Measurements from ENCODE around the gene KANK4.

The KANK4 gene

DNA sequence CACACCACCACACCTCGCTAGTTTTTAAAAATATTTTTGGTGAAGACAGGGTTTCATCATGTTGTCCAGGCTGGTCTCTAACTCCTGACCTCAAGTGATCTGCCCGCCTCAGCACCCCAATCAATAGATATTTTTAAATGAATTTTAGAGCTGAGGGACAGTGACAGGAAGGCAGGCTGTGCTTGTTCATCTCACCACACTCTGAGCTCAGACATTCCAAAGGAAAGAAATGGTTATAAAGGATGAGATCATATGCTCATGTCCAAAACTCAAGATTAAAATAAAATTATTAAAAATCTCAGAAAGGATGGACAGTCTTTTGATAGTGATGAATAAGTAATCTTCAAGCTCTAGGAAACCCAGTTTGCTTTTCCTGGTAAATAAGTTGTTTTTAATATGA, 83.7 kb downstream of the KANK4 start:
- Histone ChIP-seq H4K20me1 (ENCODE audit: insufficient read depth, low read length, poor library complexity, severe bottlenecking) (no peaks in the 10 kb centered on the region), H3F3A (ENCODE audit: low read depth) (no peaks in the 10 kb centered on the region), H3K79me2 (ENCODE audit: insufficient read depth, low read length) (no peaks in the 10 kb centered on the region), H3K4me2 (ENCODE audit: low read depth, low read length, poor library complexity, severe bottlenecking) (no peak overlapping the region), H2AFZ (ENCODE audit: low read length) (no peak overlapping the region), H3K9me3 (ENCODE audit: insufficient read depth, low read depth, low read length) (no peaks in the 10 kb centered on the region), H3K4me1 (ENCODE audit: insufficient read depth, low read length, poor library complexity, severe bottlenecking) (no peaks in the 10 kb centered on the region), H3K4me3 (ENCODE audit: low read length, poor library complexity, severe bottlenecking) (no peak overlapping the region), H3K36me3 (ENCODE audit: insufficient read depth, low read length) (no peaks in the 10 kb centered on the region), H3K9me2 (replicated peaks; ENCODE audit: low read depth, low read length) (no peaks in the 10 kb centered on the region), H3K27me3 (ENCODE audit: insufficient read depth, low read length, poor library complexity, severe bottlenecking) (no peaks in the 10 kb centered on the region), H3K9ac (ENCODE audit: low read depth, low read length, poor library complexity, severe bottlenecking) (no peak overlapping the region)
- TF ChIP-seq CTCF (conservative IDR thresholded peaks at IDR 0.05; ENCODE audit: low read length), result no peak
- TF ChIP-seq EZH2phosphoT487 (IDR thresholded peaks at IDR 0.05; ENCODE audit: borderline replicate concordance), result no peak

DNA sequence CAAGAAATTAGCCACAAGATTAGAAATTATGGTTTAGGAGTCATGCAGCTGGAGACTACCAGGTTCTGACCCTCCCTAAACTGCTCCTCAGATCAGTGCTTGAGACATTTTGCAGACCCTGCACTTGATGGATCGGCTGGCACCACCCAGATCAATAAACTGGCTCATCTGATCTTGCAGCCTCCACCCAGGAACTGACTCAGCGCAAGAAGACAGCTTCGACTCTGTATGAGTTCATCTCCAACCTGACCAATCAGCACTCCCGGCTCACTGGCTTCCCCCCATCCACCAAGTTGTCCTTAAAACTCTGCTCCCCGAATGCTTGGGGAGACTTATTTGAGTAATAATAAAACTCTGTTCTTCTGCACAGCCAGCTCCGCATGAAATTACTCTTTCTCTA, 84.5 kb downstream of the KANK4 start:
- Histone ChIP-seq H4K20me1 (ENCODE audit: insufficient read depth, low read length, poor library complexity, severe bottlenecking) (no peaks in the 10 kb centered on the region), H3K79me2 (ENCODE audit: insufficient read depth, low read length) (no peaks in the 10 kb centered on the region), H3K27me3 (ENCODE audit: insufficient read depth, low read length, poor library complexity, severe bottlenecking) (no peaks in the 10 kb centered on the region), H3K9me3 (ENCODE audit: insufficient read depth, low read depth, low read length) (no peaks in the 10 kb centered on the region), H3K36me3 (ENCODE audit: insufficient read depth, low read length) (no peaks in the 10 kb centered on the region), H3K9ac (ENCODE audit: low read depth, low read length, poor library complexity, severe bottlenecking) (no peak overlapping the region), H3K4me3 (ENCODE audit: low read length, poor library complexity, severe bottlenecking) (no peak overlapping the region), H2AFZ (ENCODE audit: low read length) (no peak overlapping the region), H3F3A (ENCODE audit: low read depth) (no peaks in the 10 kb centered on the region), H3K9me2 (replicated peaks; ENCODE audit: low read depth, low read length) (no peaks in the 10 kb centered on the region), H3K4me1 (ENCODE audit: insufficient read depth, low read length, poor library complexity, severe bottlenecking) (no peaks in the 10 kb centered on the region), H3K4me2 (ENCODE audit: low read depth, low read length, poor library complexity, severe bottlenecking) (no peak overlapping the region)
- TF ChIP-seq CTCF (conservative IDR thresholded peaks at IDR 0.05; ENCODE audit: low read length), result no peak
- TF ChIP-seq EZH2phosphoT487 (IDR thresholded peaks at IDR 0.05; ENCODE audit: borderline replicate concordance), result no peak

DNA sequence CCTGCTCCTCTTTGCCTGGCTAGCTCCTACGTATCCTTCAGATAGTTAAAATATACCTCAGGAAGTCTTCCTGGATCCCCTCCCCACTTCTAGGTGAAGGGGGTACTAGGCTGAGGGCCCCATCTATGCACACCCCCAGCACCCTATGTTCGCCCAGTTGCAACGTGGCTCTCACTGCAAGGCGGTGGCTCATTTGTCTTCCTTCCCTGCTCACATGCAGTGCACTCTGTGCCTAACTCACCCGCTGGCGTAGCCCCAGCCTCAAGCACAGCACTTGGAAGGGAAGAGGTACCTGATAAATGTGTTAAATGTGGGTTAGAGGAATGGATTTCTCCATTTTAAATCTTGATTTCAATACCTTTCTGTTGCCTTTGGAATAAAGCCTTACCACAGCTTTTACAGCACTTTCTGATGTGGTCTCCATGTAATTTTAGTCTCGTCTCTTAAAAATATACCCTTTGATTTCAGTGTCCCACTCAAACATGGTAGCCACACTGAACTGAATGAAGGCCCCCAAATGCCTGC, 85.2 kb downstream of the KANK4 start:
- Histone ChIP-seq H3K4me1 (ENCODE audit: insufficient read depth, low read length, poor library complexity, severe bottlenecking) (no peaks in the 10 kb centered on the region), H4K20me1 (ENCODE audit: insufficient read depth, low read length, poor library complexity, severe bottlenecking) (no peaks in the 10 kb centered on the region), H3F3A (ENCODE audit: low read depth) (no peaks in the 10 kb centered on the region), H2AFZ (ENCODE audit: low read length) (no peak overlapping the region), H3K9me2 (replicated peaks; ENCODE audit: low read depth, low read length) (no peaks in the 10 kb centered on the region), H3K36me3 (ENCODE audit: insufficient read depth, low read length) (no peaks in the 10 kb centered on the region), H3K79me2 (ENCODE audit: insufficient read depth, low read length) (no peaks in the 10 kb centered on the region), H3K9me3 (ENCODE audit: insufficient read depth, low read depth, low read length) (no peaks in the 10 kb centered on the region), H3K4me3 (ENCODE audit: low read length, poor library complexity, severe bottlenecking) (no peak overlapping the region), H3K4me2 (ENCODE audit: low read depth, low read length, poor library complexity, severe bottlenecking) (no peak overlapping the region), H3K27me3 (ENCODE audit: insufficient read depth, low read length, poor library complexity, severe bottlenecking) (no peaks in the 10 kb centered on the region), H3K9ac (ENCODE audit: low read depth, low read length, poor library complexity, severe bottlenecking) (no peak overlapping the region)
- TF ChIP-seq EZH2phosphoT487 (IDR thresholded peaks at IDR 0.05; ENCODE audit: borderline replicate concordance) (no peak), CTCF (conservative IDR thresholded peaks at IDR 0.05; ENCODE audit: low read length) (no peak)

Measured in Loucy (cell line).